HG03139 (cell line): ENCODE results near the gene POLG.
"Not testable (repeated sequence)": the region's sequence is repeated elsewhere in the genome, so short reads cannot be mapped to it uniquely, and the experiment has no call there.

ENCODE experiments used
- ATAC-seq: cut with Tn5 transposase; IDR thresholded peaks from one replicate; pipeline ENCODE4 v1.9.1; 2021; ENCODE audit not compliant: unreplicated experiment

The POLG gene

DNA sequence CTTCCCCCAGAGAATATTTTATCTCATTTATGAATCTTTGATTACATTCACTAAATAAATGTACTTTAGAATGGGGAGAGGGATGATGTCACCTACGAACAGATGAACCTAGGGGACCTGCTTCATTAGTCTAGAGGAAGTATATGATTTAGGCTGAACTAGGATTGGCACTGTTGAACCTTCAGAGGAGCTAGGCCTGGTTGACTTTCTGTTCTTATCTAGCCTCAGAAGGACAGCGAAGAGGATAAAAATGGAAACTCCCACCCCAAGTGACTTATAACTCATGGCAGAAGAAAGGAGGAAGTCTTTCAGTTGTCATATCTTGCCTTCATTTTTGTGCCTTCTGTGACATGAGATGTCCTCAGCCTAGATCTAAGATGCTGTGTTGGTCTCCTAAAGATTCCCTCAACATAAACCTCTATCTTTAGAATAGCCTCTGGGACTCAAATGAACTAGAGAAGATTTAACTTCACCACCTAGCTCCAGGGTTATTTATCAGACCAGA is 42.6 kb downstream of the POLG start:
- no peak for ATAC-seq

DNA sequence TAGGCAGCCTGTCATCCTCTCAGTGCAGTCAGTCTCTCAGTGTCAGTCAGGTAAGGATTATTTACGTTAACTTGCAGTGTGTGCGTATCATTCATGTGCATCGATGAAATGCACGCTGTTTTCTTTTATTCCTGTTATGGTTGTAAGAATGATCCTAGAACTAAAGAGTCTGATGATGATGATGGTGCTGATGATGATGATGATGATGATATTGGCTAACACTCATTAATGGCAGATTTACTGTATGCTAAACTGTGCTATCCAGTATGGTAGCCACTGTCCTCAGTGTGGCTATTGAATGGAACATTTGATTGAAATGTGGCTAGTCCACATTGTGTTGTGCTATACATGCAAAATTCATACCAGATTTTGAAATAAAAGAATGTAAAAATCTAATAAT is 51.4 kb downstream of the POLG start:
- ATAC-seq, result no peak

DNA sequence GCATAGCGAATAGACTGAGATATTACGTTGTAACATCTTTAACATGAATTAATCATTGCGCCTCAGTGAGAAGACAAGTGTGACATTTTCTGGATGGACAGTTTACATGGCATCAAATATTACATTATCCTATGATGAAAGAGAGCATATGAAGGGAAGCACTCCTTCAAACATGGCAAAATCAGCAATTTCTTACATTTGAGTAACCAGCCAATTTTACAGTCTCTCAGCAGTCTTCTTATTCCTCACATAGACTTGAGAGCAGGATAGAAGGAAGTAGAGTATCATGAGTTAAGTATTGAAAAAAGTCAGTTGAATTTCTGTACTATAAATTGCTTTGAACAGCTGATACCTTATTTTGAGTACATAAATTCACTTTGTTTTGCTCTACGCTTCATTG is 52.0 kb downstream of the POLG start:
- ATAC-seq, result no peak

DNA sequence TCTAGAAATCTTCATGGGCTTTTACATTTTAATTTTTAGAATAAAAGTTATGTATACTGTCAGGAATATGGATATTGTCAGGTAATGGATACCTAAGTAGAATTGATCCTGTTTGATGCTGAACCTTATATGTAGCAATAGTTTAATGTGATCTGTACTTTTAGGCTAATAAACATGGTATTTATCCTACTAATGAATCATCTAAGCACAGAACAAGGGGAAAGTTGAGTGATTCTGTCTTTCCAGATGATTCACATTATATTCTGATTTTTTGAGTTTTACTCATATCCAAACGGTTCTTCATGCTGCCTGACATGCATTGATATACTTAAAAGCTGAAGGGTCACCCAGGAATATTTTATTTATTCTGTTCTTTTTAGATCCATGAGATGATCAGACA is 56.3 kb downstream of the POLG start:
- no peak for ATAC-seq

DNA sequence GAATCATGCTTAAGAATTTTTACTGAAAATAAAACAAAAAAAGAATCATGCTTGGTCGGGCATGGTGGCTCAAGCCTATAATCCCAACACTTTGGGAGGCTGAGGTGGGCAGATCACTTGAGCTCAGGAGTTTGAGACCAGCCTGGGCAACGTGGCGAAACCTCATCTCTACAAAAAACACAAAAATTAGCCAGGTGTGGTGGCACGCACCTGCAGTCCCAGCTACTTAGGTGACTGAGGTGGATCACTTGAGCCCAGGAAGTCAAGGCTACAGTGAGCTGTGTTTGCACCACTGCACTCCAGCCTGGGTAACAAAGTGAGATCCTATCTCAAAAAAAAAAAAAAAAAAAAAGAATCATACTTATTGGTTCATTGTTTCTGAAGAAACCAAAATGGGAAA is 57.3 kb downstream of the POLG start:
- ATAC-seq, result not testable (repeated sequence)
